Endothelial cell of umbilical vein (primary cell): ENCODE results near the gene LINC00632.

Source experiments
- EZH2 ChIP-seq: IDR thresholded peaks from 2 replicates; pipeline ENCODE4 v1.6.1; 2012; ENCODE audit warnings: borderline replicate concordance, low read depth, mild to moderate bottlenecking, moderate library complexity, low read length, inconsistent platforms; ENCODE audit not compliant: severe bottlenecking
- MYC ChIP-seq: IDR thresholded peaks from one replicate; pipeline ENCODE4 v1.6.1; 2011; ENCODE audit warnings: mild to moderate bottlenecking, low read depth, low read length
- POLR2A ChIP-seq: IDR thresholded peaks from 2 replicates; pipeline ENCODE4 v1.6.1; 2012; ENCODE audit warnings: low read depth, mild to moderate bottlenecking, control low read depth, low read length
- TF ChIP-seq, protein P1 (sequence below), 2 donors: IDR thresholded peaks; 1 replicate in 1 of 2; 2 replicates in 1 of 2; pipeline ENCODE4 v1.5.1; 2011; ENCODE audit warnings: low read length in 2 of 2, mild to moderate bottlenecking in 2 of 2, moderate library complexity in 2 of 2, control low read depth in 1 of 2, inconsistent platforms in 1 of 2, low read depth in 1 of 2; ENCODE audit not compliant: insufficient read depth in 1 of 2; ENCODE audit errors: extremely low read depth in 1 of 2

DNA sequence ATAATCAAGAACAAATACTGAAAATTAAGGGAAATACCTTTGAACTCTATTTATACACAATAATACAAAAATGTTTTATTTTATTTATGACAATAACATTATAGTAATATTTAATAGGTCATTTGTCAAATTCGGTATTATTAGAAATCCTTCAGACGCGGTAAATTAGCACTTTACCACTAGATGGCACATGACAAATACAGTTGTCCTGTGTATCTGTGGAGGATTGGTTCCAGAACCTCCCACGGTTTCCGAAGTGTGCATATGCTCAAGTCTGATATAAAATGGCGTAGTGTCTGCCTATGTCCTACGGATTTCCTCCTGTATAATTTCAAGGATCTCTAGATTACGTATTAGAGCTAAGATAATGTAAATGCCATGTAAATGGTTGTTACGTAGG, 8.1 kb upstream of the LINC00632 start:
- TF ChIP-seq, protein P1, sequence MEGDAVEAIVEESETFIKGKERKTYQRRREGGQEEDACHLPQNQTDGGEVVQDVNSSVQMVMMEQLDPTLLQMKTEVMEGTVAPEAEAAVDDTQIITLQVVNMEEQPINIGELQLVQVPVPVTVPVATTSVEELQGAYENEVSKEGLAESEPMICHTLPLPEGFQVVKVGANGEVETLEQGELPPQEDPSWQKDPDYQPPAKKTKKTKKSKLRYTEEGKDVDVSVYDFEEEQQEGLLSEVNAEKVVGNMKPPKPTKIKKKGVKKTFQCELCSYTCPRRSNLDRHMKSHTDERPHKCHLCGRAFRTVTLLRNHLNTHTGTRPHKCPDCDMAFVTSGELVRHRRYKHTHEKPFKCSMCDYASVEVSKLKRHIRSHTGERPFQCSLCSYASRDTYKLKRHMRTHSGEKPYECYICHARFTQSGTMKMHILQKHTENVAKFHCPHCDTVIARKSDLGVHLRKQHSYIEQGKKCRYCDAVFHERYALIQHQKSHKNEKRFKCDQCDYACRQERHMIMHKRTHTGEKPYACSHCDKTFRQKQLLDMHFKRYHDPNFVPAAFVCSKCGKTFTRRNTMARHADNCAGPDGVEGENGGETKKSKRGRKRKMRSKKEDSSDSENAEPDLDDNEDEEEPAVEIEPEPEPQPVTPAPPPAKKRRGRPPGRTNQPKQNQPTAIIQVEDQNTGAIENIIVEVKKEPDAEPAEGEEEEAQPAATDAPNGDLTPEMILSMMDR (IDR thresholded peaks at IDR 0.05; ENCODE audit: extremely low read depth in 1 of 2, insufficient read depth in 1 of 2, low read depth in 1 of 2, low read length in 2 of 2) = no peak
- no peak for TF ChIP-seq POLR2A
- no peak for TF ChIP-seq EZH2
- TF ChIP-seq MYC = no peak
